NOMO-1 (cell line): ENCODE data around the gene RAVER2.

ENCODE experiments used
- DNase-seq, 2 experiments: peaks; one replicate each; lab custom pipeline; 2025; ENCODE audit not compliant: unreplicated experiment in 2 of 2; lab: John Stamatoyannopoulos, UW

RAVER2 gene

DNA sequence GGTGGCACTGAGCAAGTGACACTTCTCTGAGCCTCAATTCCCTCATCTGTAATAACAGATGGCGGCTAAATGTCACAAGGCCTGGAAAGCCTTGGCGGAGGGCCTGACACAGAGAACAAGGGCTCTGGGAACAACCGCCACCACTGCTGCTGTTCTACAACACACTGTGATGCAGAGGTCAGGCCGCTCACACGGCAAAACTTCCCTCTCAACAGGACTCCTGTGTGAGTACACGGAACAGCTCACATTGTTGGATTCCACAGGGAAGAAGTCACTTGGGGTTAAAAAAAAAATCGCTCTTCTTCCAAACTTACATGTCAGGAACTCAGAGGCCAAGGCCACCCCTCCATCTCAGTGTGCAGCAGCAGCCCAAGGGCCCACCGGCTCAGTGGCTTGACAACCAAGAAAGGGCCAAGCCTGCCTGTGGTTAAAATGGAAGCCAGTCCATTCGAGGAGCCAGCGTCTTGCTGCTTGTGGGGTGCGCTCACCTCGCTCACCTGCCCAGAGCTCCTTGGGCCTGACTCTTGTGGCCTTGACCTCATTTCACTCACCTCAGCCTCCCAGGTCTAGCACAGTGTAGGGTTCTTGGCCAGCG, 101.1 kb downstream of the RAVER2 start:
- no peak for DNase-seq

DNA sequence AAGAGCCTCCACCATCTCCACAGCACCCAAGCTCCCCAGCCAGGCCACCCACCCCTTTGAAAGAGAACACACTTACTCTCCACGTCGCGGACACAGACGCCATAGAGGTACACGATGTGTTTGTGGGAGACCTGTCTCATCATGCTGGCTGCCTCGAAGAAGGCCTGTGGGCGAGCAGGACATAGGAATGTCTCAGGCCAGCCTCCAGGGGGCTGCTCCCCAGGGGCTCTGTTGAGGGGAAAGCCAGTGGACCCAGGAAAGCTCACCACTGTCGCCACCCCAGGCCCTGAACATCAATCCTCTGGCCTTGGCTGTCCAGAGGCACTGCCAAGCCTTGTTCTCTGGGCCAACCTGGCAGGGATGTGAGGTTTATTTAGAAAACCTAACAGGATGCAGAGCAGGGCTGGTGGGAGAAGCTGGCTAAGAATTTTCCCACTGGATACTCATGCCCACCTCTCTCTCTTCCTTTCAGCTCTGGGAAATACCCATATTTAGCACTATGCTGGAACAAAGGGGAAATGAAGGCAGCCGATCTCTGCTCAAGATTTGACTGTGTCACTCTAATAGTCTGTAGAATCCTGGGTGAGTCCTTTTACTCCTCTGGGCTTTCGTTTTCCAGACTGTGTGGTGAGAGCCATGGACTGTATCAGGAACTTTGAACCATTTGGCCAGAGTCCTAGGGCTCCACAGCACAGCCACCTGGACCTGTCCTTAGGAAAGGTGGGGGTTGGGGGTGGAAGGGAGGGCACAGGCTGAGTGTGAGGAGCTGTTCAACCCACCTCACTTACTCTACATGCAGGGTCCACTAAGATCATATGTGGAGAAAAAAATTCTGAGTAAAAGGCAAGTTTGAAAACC, 101.9 kb downstream of the RAVER2 start:
- DNase-seq = no peak

DNA sequence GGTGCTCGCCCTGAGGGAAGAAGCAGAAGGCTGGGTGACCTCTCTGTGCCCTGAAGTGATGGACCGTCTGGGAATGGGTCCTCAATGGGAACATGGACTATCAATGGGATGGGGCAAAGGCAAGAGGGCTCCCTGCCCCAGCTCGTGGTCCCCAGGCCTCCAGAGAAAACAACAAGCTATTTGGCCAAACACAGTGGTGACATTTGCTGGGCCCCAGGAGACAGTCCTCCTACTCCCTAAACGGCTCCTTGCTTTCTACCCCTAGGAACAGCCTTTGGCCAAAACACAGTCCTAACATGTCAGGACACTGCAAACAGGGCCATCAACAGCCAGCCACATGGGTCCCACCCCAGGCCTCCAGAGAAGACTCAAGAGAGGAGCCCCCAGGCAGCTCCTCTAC, 102.8 kb downstream of the RAVER2 start:
- DNase-seq = no peak

DNA sequence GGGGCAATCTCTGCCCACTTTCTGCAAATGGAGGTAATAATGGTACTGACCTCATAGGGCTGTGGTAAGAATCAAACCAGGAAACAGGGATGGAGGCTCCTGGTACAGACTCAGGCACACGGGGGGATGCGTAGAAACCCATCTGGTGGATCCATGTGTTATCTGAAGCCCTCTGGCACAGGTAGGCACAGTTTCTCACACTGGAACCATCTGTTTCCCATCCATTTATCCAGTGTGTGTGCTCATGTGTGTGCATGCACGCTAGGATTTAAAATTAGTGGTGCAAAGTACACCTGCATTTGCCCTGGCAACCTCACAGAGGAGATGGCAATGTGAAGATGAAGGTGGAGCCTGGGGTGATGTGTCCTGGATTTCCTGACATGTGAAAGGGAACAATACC, 103.3 kb downstream of the RAVER2 start:
- no peak for DNase-seq

DNA sequence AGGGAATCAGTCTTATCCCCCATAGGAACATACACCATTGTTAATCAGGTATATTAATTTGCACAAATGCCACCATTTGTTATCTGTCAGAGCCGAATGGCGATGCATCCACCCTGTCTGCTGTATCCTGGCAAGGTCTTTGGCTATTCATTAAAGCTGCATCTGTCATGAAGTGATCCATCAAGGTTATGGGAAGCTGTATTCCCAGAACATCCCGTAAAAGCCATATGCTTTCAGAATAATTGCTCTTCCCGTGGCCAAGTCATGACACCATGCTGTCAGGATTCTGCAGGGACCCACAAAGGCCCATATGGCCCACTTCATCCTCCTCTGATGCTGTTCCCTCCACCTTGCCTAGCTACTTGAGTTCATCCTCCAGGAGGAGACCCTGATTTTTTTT, 103.9 kb downstream of the RAVER2 start:
- DNase-seq = no peak

DNA sequence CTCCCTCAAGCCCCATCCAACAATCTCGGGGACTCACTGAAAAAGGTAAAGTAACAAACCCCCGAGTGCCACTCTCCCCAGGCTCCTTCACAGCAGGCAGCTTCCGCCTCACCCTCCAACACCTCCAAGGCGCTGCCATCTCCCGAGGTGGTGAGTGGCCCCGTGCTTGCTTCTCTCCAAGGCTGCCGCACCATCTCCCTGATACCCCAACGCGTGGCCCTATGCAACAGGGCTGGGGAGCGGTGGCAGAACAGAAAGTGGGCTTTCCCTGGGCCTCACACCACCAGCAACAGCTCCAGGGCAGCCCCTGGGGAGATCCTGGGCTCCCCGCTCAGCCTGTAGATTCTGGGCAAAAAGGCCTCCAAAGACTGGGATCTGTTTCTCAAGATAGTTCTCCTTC, 105.1 kb downstream of the RAVER2 start:
- no peak for DNase-seq

DNA sequence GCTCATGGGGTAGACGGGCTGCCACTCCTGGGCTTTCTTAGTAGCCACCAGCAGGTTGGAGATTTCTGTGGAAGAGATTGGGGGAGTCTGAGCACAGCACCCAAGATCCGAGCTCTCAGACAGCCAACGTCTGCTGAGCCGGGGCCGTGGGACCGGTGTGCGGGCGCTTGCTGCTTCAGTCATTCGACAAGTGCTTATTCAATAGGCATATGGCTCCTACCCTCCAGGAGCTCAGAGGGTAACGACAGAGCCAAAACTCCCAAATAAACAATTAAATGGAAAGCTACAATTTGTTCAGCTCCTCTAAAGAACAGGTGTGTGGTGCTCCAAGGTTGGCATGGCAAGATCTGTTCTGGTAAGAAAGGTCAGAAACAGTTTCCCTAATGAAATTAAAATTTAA, 106.0 kb downstream of the RAVER2 start:
- no peak for DNase-seq

DNA sequence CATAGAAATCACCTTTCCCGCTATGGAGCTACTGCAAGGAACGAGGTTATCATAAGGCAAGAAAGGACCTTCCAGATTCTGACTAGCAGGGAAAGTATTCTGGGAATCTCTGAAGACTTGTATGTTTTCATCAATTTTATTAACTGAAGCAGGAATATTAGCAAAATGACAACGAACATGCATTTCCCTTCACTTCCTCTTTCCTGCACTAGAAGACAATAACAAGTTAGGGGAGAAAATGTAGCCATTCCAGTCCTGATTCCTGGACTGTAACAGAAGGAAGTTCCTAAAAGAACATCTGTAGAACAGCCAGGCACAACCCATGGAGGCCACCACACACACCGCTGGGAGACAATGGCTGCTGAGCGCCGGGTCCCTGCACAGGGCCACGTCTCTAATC, 106.8 kb downstream of the RAVER2 start:
- DNase-seq = no peak

DNA sequence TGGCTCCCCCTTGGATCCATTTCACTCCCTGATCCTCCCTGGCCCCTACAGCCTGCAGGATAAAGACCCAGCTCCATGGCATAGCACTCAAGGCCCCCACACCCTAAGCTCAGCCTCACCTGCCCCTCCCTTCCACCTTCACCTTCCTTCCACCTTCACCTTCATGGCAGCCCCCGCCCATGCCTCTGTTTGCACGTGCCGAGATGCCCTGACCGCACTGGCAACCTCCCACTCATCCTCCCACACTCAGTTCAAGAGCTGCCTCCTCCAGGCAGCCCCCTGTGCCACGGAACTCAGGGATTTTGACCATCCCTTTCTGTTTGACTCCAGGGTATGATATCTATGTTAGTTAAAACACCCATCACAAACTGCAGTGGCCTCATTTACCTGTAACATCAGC, 109.8 kb downstream of the RAVER2 start:
- no peak for DNase-seq

DNA sequence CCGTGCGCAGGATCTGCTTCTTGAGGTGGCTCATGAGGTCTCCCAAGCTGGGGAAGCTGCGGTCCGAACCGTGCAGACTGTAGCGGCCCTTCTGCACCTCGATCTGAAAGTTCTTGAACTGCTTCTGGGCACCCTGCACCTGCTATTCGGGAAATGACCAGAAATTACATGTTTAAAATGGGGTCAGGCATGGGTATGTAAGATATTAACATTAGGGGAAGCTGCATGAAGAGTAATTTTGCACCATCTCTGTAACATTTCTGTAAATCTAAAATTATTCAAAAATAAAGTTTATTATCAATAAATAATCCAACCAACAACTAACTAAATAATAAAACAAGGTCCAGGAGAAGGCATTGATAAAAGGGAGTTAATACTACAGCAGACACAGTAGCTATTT, 110.7 kb downstream of the RAVER2 start:
- no peak for DNase-seq

DNA sequence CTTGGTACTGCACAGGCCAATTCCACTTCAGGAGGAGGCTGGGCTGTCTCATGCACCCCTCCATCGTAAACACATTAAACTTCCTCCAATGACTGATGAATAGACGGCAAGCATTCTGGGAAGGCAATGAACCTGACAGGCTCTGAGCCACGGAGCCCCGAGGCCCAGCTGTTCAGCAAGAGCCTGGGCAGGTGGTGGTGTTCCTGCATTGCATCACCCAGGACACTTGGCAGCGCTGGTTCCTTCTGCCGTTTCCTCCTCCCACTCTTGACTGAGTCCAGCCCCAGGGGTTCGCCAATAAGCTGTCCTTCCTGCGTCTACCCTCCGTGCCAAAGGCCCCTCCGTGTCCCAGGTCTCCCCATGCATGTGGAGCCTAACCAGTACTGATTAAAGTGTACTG, 111.7 kb downstream of the RAVER2 start:
- DNase-seq = peak in 1 of 2 experiments; percentile 11

DNA sequence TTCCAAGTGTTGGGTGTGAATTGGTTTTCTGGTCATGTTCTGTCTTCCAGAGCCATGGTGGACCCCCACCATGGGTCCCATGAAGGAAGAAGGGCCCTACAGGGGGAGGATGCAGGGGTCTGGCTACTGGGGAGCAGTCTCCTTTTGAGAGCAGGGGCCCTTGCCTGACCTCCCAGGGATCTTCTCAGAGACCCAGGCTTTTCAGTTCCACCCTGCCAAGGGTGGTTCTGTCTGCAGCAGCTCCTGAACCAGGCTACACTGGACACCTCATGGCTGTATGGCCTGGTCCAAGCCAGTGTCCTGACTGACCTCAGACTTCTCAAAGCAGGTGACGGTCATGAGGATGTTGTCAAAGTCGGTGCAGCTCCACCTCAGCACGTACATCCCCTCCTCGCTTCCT, 112.5 kb downstream of the RAVER2 start:
- no peak for DNase-seq

DNA sequence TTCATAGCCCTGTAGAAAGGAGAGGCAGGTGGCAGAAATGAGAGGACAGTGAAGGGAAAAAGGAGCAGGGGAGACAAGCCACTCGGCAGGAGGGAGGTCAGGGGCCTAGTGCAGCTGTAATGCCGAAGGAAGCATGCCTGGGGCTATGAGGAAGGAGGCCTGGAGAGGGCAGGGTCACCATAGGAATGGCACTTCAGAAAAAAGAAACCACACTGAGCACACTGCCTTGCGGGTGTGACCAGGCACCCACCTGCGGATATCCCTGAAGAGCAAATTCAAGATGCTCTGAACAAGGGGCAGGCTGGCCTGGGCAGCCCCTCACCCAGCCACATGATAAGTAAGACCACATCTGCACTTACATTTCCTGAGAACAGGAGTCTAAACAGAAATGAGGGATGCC, 116.7 kb downstream of the RAVER2 start:
- no peak for DNase-seq

DNA sequence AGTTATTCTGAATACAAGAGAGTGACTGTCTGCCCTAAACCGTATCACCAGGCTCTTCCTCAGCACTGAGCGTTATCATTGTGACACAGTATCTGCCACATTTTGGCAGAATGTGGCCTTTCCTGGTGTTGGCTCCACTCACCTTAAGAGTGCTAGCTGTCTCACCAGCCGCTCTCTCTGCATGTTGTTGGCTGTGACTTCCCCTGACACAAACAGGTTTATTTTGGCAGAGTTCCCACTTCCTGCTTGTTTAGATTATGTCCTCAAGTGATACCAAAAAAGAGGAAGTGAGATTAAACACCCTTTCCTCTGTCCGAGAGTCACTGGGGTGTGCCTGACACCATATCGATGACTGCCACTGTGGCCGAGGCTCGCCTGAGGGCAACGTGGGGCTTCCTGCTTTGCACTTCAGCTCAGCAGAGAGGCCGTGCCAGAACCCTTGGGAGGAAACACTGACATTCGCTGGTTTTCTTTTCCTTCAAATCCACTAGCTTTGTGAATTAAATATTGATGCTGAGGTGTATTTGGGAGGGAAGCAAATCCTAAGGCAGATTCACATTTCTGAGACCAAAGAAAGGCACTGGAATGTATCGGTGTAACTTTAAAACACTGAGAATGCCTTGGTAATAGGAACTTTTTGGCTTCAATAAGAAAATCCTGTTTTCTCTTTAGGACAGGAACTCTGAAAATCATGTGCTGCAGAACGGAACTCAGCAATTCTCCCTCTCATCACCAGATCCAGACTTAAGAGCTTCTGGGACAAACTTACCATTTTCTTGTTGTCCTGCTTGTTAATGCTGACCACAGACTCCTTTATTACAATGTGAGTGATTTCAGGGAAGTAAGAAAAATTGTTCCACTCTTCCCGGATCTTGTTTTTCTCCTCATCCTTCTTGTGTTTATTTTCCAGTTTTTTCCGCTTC, 119.4 kb downstream of the RAVER2 start:
- DNase-seq = peak; percentile 84 to 98

DNA sequence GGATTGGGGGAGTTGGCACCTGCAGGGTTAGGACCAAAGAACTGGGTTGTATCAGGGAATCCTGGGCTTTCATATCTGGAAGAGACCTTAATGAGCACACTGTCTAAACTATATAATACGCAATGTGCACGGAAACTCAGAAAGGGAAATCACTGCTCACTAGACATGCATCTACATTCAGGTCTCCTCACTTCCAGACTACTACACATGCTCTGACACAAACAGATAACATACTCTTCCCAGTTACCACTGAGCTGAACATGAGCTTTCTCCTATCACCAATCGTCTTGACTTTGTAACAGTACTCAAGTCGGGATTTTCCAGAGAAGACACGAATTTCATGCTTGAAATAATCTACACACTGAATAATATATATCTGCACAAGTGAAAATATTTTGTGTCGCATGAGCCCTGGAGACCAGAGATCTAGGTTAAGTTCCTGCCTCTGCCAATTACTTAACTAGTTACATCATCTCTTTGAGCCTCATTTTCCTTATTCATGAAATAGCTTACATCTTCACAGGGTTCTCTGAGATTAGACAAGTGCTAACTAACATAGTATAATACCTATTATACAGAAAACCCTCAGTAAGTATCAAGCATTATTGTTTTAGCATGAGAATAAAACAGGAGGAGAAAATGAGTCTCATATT, 120.4 kb downstream of the RAVER2 start:
- DNase-seq = no peak

DNA sequence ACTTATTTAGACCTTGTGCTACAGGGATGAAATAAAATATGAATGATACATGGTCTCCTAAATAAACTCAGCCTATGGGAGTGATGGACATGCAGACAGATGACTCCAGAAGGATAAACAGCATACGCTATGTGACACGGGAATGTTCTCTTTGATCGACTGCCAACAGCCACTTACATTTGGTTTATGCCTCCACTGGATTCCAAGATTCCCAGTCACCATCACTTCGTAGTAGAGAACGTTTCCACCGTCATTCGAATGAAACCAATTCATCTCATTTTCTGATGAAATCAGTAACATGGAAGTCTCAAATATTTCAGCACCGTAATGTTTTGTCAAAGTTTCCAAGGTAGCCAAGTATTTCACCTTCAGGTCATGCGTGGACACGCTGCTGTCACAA, 121.8 kb downstream of the RAVER2 start:
- DNase-seq = no peak

DNA sequence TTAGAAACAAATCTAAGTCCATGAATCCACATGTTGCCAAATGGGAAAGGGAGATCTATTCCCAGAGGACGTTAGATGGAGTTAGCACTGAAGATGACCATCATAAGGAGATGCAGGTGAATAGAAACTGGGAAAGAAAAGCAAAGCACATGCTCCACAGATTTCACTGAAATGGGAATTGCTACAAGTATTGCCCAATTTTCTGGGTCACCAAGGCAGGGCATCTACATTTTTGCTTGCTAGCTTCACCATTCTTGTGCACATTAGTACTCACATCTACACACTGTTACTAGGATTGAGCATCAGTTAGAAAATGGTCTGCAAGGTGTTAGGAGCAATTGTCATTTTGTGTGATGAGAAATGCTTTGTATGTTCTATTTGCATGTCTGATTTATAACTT, 122.4 kb downstream of the RAVER2 start:
- DNase-seq = no peak

DNA sequence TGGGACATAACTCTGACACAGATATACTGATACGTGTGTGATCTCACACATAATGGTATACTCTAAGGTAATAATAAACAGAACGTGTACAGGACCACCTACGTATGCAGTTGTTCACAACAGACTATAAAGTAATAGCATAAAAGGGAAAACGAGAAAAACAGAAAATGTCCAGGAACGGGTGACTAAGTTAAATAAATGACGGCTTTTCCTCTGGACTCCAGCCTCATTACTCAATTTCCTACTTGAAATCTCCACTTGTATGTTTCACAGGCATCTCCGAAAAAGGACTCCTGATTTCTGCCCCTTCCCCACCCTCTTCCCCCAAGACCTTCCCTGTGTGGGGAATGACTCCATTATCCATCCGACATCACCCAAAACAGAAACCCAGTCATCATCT, 126.4 kb downstream of the RAVER2 start:
- no peak for DNase-seq

DNA sequence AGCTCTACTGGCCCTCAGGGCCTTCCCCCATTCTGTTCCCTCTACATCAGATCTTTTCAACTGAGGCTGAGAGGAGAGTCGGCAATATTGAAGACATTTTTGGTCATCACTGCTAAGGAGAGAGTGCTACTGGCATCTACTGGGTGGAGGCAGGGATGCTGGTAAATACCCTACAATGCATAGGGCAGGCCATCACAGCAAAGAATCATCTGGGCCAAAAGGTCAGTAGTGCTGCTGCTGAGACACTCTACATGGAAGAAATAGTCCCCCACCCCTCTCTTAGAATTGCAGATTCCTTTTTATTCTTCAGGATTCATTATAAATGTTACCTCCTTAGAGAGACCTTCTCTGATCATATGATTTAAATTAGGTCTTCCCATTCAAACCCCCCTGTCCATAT, 127.2 kb downstream of the RAVER2 start:
- DNase-seq = no peak

DNA sequence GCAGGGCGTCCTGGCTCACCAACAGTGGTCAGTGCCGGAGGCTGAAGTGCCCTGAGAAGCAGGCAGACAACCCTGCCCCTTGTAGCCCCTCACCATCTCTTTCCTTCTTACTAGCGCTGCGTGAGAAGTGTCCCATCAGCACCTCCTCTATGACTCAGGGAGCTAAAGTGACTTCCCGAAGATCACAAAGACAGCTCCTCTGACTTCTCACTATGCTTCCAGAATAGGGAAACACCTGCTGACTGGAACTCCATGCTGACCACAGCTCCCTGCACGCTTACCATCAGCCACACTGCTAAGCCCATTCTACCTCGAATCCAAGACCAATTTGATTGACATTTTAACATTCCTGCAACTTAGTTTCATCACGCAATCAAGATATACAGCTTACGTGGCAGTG, 128.7 kb downstream of the RAVER2 start:
- no peak for DNase-seq

DNA sequence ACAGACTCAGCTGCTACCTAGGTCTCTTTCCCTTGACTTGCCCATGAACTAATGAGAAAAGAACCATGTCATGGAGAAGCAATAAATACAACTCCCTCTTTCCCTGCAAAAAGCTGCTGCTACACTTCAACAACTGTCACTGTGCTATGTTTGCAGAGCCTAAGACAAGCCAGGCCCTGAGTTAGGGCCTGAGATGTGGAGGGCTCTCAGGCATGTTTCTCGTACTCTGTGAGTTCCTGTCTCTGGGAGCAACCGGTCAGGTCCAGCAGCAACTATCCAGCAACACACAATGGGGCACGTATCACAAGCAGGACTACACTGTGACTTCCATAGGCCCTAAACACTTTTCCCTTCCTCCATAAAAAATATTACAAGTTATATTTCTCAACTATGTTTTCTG, 129.8 kb downstream of the RAVER2 start:
- DNase-seq = no peak
